AG04450 (cell line): ENCODE measurements around the gene GBX1. TPM values are rescaled to one million over a fixed set of nuclear protein-coding genes. Genes with fewer than 3 reads are reported as not detected.

Experiments
- CTCF ChIA-PET: fragments of 300-600, 350-600 bp; formaldehyde crosslinking; extraction: SDS; loops from one replicate; lab custom pipeline; 2022; ENCODE audit warnings: antibody characterized with exemption, inconsistent platforms; lab: Charles Lee
- POLR2A ChIA-PET: fragments of 350-600 bp; formaldehyde crosslinking; extraction: SDS; loops from one replicate; lab custom pipeline; 2021; ENCODE audit warnings: antibody characterized with exemption, inconsistent platforms; lab: Yijun Ruan, JAX
- DNase-seq: peaks from one replicate; pipeline ENCODE4 v3.0.0-alpha.2; 2011; ENCODE audit warnings: low read depth, low spot score
- H3K27ac ChIP-seq: one replicate; pipeline ENCODE4 v1.5.1; 2012; ENCODE audit warnings: low read depth, low read length, control low read depth
- H3K27me3 ChIP-seq: one replicate; pipeline ENCODE4 v1.6.0; 2012; ENCODE audit warnings: low read length; ENCODE audit not compliant: control insufficient read depth, insufficient read depth
- H3K4me3 ChIP-seq: 2 replicates; pipeline ENCODE4 v1.5.1; 2011; ENCODE audit warnings: mild to moderate bottlenecking, low read depth, low read length, control low read depth
- H3K9me3 ChIP-seq: 2 replicates; pipeline ENCODE4 v1.5.1; 2012; ENCODE audit warnings: low read length; ENCODE audit not compliant: control insufficient read depth, insufficient read depth
- polyA plus RNA-seq: library from polyadenylated mRNA; depleted of rRNA; stranded (reverse); fragments of >200 nt; gene quantifications from 2 replicates; pipeline ENCODE4 v1.2.3, GENCODE V29; 2011
- TF ChIP-seq, protein P1 (sequence below): IDR thresholded peaks from 2 replicates; pipeline ENCODE4 v1.5.1; 2011; ENCODE audit warnings: low read depth, low read length, control low read depth, inconsistent platforms

Gene GBX1
- polyA plus RNA-seq, 1 experiment = not detected

DNA sequence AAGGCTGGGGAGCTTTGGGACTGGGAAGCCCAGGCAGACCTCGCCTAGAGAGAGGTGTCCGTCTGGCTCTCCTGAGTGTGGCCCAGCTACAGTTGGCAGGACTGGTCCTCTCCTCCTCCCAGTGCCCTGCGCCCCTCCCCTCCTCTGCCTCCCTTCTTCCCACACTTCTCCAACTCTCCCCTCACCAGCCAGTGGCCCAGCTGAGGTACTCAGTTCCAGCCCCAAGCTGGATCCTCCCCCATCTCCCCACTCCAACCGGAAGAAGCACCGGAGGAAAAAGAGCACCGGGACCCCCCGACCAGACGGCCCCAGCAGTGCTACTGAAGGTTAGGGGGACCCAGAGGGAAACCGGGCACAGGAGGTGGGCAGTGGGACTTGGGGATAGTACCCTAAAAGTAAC is 27.7 kb downstream of the GBX1 start:
- H3K4me3 ChIP-seq = no peak overlapping the region
- H3K27me3 ChIP-seq = no peaks in the 10 kb centered on the region
- ChIA-PET CTCF (interaction anchor here (0.6 to 2.3 kb wide), 2 partner anchors 16 to 30 kb away, joined by 3 to 10 read pairs; no protein-coding TSS in a partner anchor), POLR2A (interaction anchor here (1.0 kb wide), 1 partner anchor 8 kb away, joined by 3 read pairs; no protein-coding TSS in a partner anchor)
- no peaks in the 10 kb centered on the region for H3K9me3 ChIP-seq
- no peak overlapping the region for H3K27ac ChIP-seq
- DNase-seq = no peak
- TF ChIP-seq, protein P1, sequence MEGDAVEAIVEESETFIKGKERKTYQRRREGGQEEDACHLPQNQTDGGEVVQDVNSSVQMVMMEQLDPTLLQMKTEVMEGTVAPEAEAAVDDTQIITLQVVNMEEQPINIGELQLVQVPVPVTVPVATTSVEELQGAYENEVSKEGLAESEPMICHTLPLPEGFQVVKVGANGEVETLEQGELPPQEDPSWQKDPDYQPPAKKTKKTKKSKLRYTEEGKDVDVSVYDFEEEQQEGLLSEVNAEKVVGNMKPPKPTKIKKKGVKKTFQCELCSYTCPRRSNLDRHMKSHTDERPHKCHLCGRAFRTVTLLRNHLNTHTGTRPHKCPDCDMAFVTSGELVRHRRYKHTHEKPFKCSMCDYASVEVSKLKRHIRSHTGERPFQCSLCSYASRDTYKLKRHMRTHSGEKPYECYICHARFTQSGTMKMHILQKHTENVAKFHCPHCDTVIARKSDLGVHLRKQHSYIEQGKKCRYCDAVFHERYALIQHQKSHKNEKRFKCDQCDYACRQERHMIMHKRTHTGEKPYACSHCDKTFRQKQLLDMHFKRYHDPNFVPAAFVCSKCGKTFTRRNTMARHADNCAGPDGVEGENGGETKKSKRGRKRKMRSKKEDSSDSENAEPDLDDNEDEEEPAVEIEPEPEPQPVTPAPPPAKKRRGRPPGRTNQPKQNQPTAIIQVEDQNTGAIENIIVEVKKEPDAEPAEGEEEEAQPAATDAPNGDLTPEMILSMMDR = no peak

DNA sequence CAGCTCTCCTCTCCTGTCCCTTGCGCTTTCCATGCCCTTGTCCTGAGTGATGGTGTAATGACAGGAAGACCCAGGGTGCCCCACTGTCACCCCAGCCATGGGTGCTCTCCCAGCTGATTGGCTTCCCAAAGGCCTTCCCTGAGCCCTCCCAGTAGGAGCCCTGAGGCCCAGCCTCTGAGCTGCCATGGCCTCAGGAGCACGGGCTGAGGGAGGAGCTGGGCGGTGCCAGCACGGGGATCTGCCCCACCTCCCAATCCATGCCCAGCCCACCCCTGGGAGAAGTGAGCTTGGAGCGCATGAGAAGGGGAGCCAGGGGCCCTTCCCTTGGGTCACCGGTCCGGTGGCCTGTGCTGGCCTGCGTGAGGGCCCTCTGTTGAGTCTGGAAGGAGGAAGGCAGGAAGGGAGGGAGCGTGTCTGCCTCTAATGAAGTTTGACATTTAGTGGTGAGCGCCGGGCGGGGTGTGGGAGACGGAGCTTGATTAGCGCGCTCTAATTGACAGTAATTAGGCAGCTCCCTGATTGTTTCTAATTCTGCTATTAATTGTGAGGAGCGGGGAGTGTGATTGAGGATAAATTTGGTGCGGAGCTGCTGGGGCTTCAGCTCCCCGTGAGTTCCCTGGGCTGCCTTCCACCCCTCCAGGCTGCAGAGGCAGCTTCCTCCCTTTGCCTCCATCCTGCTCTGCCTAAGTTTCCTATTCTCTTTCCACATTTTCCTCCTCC is 28.3 kb downstream of the GBX1 start:
- H3K27me3 ChIP-seq = no peaks in the 10 kb centered on the region
- TF ChIP-seq, protein P1 = no peak
- POLR2A ChIA-PET = interaction anchor here (1.0 kb wide), 1 partner anchor 9 kb away, joined by 3 read pairs; no protein-coding TSS in a partner anchor
- DNase-seq = no peak
- CTCF ChIA-PET = interaction anchor here (0.6 to 2.3 kb wide), 2 partner anchors 15 to 29 kb away, joined by 3 to 10 read pairs; no protein-coding TSS in a partner anchor
- H3K9me3 ChIP-seq = no peaks in the 10 kb centered on the region
- no peak overlapping the region for H3K4me3 ChIP-seq
- H3K27ac ChIP-seq = no peak overlapping the region

DNA sequence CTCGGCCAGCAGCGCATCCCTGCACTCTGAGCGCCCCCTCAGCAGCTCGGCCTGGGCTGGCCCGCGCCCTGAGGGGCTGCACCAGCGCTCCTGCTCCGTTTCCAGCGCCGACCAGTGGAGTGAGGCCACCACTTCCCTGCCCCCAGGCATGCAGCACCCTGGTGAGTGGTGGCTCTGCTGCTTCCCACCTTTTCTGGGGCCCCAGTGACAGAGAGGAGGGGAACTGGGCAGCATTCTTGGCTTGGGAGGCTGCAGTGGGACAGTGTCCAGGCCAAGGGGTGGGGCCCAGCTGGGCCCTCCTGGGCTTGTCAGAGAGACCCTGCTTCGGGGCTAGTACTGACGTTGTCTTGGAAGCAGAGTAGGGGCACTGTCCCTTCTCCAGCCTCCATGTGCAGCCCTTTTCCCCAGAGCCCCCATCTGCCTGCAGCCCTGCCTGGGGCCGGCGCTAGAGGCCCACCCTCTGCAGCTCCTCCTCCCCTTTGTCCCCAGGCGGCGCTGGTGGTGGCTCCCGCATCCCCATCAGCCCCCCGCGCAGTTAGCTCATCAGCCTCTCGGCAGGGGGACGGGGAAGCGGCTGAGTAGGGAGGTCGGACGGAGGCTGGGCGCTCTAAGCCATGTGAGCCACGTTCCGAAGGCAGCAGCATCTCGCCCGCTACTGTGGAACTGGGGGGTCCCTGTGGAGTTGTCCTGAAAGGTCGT is 29.2 kb downstream of the GBX1 start:
- TF ChIP-seq, protein P1 = no peak
- H3K4me3 ChIP-seq = no peak overlapping the region
- POLR2A ChIA-PET = interaction anchor here (0.6 kb wide), 1 partner anchor 113 kb away, joined by 3 read pairs; no protein-coding TSS in a partner anchor
- DNase-seq = no peak
- CTCF ChIA-PET = interaction anchor here (1.4 to 2.3 kb wide), 2 partner anchors 14 to 30 kb away, joined by 3 to 10 read pairs; no protein-coding TSS in a partner anchor
- no peaks in the 10 kb centered on the region for H3K9me3 ChIP-seq
- no peak overlapping the region for H3K27ac ChIP-seq
- no peaks in the 10 kb centered on the region for H3K27me3 ChIP-seq

DNA sequence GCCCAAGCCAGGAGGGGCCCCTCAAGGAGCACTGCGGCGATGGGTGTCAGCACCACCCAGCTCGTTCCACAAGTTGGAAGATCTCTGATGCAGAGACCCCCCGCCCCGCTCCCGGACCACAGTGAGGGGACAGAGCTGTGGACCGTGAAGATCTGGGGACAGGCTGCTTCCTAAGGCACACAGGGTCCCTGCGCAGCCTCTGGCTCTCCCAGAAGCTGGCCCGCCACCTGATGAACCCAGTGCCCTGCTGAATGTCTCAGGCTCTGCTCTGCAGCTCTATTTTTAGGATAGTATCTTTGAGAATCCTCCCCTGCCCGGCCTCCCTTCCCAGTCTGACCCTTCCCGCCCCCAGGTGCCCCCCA is 29.7 kb downstream of the GBX1 start:
- CTCF ChIA-PET = interaction anchor here (1.4 kb wide), 1 partner anchor 30 kb away, joined by 3 read pairs; no protein-coding TSS in a partner anchor
- POLR2A ChIA-PET = interaction anchor here (0.6 kb wide), 1 partner anchor 113 kb away, joined by 3 read pairs; no protein-coding TSS in a partner anchor
- no peak for DNase-seq

More for the DNA sequence above, 29.7 kb downstream of the GBX1 start:
- H3K4me3 ChIP-seq = no peak overlapping the region
- TF ChIP-seq, protein P1 = no peak
- H3K27me3 ChIP-seq = no peaks in the 10 kb centered on the region
- H3K27ac ChIP-seq = no peak overlapping the region
- H3K9me3 ChIP-seq = no peaks in the 10 kb centered on the region
